Fibroblast of villous mesenchyme (primary cell): ENCODE results near the gene RBBP9. TPM values are rescaled to one million over a fixed set of nuclear protein-coding genes. Genes with fewer than 3 reads are reported as not detected.
"Not testable (repeated sequence)": the region's sequence is repeated elsewhere in the genome, so short reads cannot be mapped to it uniquely, and the experiment has no call there.

Source experiments
- DNase-seq: peaks from one replicate; pipeline ENCODE4 v3.0.0-alpha.2; 2010; ENCODE audit warnings: low read depth
- H3K4me3 ChIP-seq: 2 replicates; pipeline ENCODE4 v1.5.1; 2011; ENCODE audit warnings: low read depth, mild to moderate bottlenecking, low read length
- total RNA-seq: library from RNA; depleted of rRNA; stranded (reverse); fragments of >200 nt; gene quantifications from 2 replicates; pipeline ENCODE4 v1.2.3, GENCODE V29; 2012
- TF ChIP-seq, protein P1 (sequence below): IDR thresholded peaks from 2 replicates; pipeline ENCODE4 v1.5.1; 2012; ENCODE audit warnings: low read depth, mild to moderate bottlenecking, low read length; ENCODE audit not compliant: insufficient read depth

RBBP9 gene
- total RNA-seq, 1 donor = 20.3 TPM

DNA sequence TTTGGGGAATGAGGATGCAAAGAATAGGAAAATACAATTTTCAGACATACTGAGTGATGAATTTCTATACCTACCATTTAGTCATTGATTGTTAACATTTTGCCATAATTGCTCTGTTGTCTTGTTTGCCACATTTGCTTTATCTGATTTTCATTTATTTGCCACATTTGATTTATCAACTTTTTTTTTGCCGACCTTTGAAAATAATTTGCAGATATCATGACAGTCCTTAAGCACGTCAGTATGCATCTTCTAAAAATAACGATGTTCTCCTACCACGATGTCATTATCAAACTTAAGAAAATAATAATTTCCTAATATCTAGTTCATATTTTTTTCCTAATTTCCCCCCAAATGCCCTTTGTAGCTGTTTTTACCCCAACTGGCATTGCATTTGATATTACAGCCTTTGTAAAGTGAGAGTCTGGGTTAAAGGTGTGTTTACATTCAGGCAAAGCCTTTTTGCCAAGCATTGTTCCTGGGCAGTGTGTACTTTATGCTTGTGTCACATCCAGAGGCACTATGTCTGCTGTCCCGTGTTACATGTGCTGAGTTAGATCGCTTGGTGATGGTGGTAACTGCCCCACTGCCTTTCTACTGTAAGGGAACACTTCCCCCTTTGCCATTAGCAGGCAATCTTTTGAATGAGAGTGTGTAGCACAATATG lies 37.1 kb upstream of the RBBP9 start:
- TF ChIP-seq, protein P1, sequence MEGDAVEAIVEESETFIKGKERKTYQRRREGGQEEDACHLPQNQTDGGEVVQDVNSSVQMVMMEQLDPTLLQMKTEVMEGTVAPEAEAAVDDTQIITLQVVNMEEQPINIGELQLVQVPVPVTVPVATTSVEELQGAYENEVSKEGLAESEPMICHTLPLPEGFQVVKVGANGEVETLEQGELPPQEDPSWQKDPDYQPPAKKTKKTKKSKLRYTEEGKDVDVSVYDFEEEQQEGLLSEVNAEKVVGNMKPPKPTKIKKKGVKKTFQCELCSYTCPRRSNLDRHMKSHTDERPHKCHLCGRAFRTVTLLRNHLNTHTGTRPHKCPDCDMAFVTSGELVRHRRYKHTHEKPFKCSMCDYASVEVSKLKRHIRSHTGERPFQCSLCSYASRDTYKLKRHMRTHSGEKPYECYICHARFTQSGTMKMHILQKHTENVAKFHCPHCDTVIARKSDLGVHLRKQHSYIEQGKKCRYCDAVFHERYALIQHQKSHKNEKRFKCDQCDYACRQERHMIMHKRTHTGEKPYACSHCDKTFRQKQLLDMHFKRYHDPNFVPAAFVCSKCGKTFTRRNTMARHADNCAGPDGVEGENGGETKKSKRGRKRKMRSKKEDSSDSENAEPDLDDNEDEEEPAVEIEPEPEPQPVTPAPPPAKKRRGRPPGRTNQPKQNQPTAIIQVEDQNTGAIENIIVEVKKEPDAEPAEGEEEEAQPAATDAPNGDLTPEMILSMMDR = no peak
- H3K4me3 ChIP-seq = no peak overlapping the region
- no peak for DNase-seq

- no peak for DNase-seq
- no peak overlapping the region for H3K4me3 ChIP-seq
- TF ChIP-seq, protein P1 = no peak
Measured at GRCh38 chr20:18533491-18533890, 36.5 kb upstream of the RBBP9 start.

DNA sequence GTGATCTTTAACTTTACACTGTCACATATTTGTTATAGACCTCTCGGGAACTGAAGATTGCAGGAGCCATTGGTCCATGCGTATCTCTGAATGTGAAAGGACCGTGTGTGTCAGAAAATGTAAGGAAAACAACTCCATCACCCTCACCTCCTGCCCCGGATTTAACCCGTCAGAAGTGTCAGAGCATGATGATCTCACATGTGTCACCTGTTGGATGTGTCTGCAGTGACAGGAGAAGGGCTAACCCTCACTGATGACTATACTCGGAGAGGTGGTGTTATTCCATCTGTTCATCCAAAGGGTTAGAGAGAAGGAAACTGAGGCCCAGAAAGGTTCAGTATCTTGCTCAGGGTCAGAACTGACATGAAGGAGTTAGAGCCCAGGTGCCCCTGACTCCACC lies 35.6 kb upstream of the RBBP9 start:
- no peak overlapping the region for H3K4me3 ChIP-seq
- no peak for DNase-seq

GRCh38 chr20:18529041-18529440 lies 32.0 kb upstream of the RBBP9 start:
- DNase-seq = no peak
- no peak overlapping the region for H3K4me3 ChIP-seq
- TF ChIP-seq, protein P1 = no peak

More for the DNA sequence above, 35.6 kb upstream of the RBBP9 start:
- TF ChIP-seq, protein P1 = no peak

- no peak for DNase-seq
Measured at GRCh38 chr20:18527836-18528235, 30.8 kb upstream of the RBBP9 start.

GRCh38 chr20:18527339-18527738 lies 30.3 kb upstream of the RBBP9 start:
- no peak overlapping the region for H3K4me3 ChIP-seq
- TF ChIP-seq, protein P1 = no peak
- DNase-seq = no peak

More at GRCh38 chr20:18527836-18528235, 30.8 kb upstream of the RBBP9 start:
- no peak overlapping the region for H3K4me3 ChIP-seq
- TF ChIP-seq, protein P1 = no peak

GRCh38 chr20:18526761-18527160 lies 29.7 kb upstream of the RBBP9 start:
- DNase-seq, H3K4me3 ChIP-seq: not testable (repeated sequence)
